ENCODE results near the gene NTSR2. TPM values are rescaled to one million over a fixed set of nuclear protein-coding genes. Genes with fewer than 3 reads are reported as not detected.

Gene NTSR2
- total and polyA plus RNA-seq, 2 of the 8 experiments (the other 6 are each of a cell fraction or from before 2014, with no cell fraction given): 0.05 TPM; not detected in 1

DNA sequence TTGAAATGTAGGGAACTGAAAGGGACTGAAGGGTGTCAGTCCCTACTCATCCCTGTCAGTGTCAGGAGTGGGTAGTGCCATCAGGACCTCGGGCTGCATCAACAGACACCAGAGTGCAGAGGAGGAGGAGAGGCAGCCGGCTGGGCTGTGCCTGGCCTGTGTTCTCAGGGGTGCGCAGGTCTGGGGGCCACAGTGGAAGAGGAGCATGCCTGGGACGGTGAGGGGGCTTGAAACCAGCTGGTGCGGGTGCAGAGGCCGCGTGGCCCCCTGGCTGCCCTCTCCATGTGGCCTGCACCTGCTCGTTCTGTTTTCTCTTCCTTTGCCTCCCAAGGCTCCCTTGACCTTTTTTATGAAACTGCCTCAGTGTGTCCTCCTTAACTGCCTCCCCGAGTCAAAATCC is 41.3 kb downstream of the NTSR2 start (continued):
- TF ChIP-seq, protein P1, sequence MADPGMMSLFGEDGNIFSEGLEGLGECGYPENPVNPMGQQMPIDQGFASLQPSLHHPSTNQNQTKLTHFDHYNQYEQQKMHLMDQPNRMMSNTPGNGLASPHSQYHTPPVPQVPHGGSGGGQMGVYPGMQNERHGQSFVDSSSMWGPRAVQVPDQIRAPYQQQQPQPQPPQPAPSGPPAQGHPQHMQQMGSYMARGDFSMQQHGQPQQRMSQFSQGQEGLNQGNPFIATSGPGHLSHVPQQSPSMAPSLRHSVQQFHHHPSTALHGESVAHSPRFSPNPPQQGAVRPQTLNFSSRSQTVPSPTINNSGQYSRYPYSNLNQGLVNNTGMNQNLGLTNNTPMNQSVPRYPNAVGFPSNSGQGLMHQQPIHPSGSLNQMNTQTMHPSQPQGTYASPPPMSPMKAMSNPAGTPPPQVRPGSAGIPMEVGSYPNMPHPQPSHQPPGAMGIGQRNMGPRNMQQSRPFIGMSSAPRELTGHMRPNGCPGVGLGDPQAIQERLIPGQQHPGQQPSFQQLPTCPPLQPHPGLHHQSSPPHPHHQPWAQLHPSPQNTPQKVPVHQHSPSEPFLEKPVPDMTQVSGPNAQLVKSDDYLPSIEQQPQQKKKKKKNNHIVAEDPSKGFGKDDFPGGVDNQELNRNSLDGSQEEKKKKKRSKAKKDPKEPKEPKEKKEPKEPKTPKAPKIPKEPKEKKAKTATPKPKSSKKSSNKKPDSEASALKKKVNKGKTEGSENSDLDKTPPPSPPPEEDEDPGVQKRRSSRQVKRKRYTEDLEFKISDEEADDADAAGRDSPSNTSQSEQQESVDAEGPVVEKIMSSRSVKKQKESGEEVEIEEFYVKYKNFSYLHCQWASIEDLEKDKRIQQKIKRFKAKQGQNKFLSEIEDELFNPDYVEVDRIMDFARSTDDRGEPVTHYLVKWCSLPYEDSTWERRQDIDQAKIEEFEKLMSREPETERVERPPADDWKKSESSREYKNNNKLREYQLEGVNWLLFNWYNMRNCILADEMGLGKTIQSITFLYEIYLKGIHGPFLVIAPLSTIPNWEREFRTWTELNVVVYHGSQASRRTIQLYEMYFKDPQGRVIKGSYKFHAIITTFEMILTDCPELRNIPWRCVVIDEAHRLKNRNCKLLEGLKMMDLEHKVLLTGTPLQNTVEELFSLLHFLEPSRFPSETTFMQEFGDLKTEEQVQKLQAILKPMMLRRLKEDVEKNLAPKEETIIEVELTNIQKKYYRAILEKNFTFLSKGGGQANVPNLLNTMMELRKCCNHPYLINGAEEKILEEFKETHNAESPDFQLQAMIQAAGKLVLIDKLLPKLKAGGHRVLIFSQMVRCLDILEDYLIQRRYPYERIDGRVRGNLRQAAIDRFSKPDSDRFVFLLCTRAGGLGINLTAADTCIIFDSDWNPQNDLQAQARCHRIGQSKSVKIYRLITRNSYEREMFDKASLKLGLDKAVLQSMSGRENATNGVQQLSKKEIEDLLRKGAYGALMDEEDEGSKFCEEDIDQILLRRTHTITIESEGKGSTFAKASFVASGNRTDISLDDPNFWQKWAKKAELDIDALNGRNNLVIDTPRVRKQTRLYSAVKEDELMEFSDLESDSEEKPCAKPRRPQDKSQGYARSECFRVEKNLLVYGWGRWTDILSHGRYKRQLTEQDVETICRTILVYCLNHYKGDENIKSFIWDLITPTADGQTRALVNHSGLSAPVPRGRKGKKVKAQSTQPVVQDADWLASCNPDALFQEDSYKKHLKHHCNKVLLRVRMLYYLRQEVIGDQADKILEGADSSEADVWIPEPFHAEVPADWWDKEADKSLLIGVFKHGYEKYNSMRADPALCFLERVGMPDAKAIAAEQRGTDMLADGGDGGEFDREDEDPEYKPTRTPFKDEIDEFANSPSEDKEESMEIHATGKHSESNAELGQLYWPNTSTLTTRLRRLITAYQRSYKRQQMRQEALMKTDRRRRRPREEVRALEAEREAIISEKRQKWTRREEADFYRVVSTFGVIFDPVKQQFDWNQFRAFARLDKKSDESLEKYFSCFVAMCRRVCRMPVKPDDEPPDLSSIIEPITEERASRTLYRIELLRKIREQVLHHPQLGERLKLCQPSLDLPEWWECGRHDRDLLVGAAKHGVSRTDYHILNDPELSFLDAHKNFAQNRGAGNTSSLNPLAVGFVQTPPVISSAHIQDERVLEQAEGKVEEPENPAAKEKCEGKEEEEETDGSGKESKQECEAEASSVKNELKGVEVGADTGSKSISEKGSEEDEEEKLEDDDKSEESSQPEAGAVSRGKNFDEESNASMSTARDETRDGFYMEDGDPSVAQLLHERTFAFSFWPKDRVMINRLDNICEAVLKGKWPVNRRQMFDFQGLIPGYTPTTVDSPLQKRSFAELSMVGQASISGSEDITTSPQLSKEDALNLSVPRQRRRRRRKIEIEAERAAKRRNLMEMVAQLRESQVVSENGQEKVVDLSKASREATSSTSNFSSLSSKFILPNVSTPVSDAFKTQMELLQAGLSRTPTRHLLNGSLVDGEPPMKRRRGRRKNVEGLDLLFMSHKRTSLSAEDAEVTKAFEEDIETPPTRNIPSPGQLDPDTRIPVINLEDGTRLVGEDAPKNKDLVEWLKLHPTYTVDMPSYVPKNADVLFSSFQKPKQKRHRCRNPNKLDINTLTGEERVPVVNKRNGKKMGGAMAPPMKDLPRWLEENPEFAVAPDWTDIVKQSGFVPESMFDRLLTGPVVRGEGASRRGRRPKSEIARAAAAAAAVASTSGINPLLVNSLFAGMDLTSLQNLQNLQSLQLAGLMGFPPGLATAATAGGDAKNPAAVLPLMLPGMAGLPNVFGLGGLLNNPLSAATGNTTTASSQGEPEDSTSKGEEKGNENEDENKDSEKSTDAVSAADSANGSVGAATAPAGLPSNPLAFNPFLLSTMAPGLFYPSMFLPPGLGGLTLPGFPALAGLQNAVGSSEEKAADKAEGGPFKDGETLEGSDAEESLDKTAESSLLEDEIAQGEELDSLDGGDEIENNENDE (IDR thresholded peaks at IDR 0.05; ENCODE audit: insufficient replicate concordance, low read length): no peak
- TF ChIP-seq SP2 (IDR thresholded peaks at IDR 0.05; ENCODE audit: low read length) (no peak), SAP30 (IDR thresholded peaks at IDR 0.05; ENCODE audit: insufficient read depth, insufficient replicate concordance, low read length) (no peak), PHF8 (conservative IDR thresholded peaks at IDR 0.05; ENCODE audit: low read depth, low read length) (no peak), EGR1 (IDR thresholded peaks at IDR 0.05; ENCODE audit: borderline replicate concordance, low read depth, low read length) (no peak), GTF2F1 (IDR thresholded peaks at IDR 0.05; ENCODE audit: borderline replicate concordance, low read depth, low read length) (no peak), NRF1 (IDR thresholded peaks at IDR 0.05; ENCODE audit: low read depth, low read length) (no peak), POLR2A (IDR thresholded peaks at IDR 0.05; ENCODE audit: control extremely low read depth in 1 of 2, low read depth in 2 of 2, low read length in 2 of 2) (no peak), TCF12 (IDR thresholded peaks at IDR 0.05; ENCODE audit: low read depth, low read length) (no peak)
- TF ChIP-seq, protein P2, sequence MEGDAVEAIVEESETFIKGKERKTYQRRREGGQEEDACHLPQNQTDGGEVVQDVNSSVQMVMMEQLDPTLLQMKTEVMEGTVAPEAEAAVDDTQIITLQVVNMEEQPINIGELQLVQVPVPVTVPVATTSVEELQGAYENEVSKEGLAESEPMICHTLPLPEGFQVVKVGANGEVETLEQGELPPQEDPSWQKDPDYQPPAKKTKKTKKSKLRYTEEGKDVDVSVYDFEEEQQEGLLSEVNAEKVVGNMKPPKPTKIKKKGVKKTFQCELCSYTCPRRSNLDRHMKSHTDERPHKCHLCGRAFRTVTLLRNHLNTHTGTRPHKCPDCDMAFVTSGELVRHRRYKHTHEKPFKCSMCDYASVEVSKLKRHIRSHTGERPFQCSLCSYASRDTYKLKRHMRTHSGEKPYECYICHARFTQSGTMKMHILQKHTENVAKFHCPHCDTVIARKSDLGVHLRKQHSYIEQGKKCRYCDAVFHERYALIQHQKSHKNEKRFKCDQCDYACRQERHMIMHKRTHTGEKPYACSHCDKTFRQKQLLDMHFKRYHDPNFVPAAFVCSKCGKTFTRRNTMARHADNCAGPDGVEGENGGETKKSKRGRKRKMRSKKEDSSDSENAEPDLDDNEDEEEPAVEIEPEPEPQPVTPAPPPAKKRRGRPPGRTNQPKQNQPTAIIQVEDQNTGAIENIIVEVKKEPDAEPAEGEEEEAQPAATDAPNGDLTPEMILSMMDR (IDR thresholded peaks at IDR 0.05; ENCODE audit: control extremely low read depth in 1 of 3, insufficient read depth in 1 of 3, low read depth in 1 of 3, low read length in 3 of 3): no peak
